HG02763 (cell line): ENCODE measurements around the gene RCOR1.
"Not testable (repeated sequence)": the region's sequence is repeated elsewhere in the genome, so short reads cannot be mapped to it uniquely, and the experiment has no call there.

ENCODE experiments used
- ATAC-seq: cut with Tn5 transposase; IDR thresholded peaks from one replicate; pipeline ENCODE4 v1.9.1; 2021; ENCODE audit warnings: mild to moderate bottlenecking, moderate library complexity; ENCODE audit not compliant: unreplicated experiment

Gene RCOR1

DNA sequence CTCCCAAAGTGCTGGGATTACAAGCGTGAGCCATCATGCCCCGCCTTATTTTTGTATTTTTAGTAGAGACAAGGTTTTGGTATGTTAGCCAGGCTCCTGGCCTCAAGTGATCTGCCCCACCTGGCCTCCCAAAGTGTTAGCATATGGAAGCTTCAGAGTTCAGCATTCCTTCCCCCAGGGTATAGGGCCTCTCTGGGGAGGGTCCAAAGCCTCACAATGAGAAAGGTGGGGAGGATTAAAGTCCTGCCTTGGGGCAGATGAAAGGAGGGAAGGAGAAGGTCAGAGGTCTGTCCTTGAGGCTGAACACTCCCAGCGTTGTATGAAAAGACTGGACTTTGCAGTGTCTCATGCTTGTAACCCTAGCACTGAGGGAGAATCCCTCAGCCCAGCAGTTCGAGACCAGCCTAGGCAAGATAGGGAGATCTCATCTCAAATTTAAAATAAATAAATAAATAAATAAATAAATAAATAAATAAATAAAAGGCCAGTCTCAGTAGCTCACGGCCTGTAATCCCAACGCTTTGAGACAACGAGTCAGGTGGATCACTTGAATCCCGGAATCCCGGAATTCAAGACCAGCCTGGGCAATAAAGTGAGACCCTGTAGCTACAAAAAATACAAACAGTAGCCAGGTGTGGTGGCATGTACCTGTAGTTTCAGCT, 22.0 kb upstream of the RCOR1 start:
- ATAC-seq, result no peak

DNA sequence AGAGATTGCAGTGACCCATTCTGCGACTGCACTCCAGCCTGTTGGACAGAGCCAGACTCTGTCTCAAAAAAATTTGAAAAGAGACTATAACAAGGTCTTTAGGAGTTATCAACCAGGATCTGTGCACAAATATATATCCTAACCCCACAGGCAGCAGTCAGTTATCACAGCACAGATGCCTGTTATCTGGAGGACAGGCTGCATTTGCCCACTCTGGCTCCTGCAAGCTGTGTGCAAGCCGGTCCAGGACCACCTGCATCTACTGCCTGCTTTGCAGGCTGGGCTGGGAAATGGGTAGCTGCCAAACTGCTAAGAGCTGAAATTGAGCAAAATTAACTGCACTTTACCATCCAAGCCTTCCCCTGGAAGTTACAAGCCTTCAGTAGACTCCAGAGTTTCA, 21.4 kb upstream of the RCOR1 start:
- no peak for ATAC-seq

DNA sequence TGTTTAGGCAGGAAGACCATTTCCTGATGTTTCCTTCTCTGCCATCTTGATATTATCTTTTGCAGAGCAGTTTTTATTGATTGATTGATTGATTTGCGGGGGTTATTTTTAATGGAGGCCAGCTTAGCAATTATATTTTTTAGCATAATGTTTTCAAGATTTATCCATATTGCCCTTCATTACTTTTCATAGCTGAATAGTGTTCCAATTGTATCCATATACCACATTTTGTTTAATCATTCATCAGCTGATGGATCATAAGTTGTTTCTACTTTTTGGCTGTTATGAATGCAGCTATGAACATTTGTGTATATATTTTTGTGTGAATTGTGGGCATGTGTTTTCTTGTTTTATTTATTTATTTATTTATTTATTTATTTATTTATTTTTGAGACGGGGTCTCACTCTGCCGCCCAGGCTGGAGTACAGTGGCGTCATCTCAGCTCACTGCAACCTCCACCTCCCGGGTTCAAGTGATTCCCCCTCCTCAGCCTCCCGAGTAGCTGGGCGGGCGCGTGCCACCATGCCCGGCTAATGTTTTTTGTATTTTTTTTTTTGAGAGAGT, 20.9 kb upstream of the RCOR1 start:
- ATAC-seq, result no peak

DNA sequence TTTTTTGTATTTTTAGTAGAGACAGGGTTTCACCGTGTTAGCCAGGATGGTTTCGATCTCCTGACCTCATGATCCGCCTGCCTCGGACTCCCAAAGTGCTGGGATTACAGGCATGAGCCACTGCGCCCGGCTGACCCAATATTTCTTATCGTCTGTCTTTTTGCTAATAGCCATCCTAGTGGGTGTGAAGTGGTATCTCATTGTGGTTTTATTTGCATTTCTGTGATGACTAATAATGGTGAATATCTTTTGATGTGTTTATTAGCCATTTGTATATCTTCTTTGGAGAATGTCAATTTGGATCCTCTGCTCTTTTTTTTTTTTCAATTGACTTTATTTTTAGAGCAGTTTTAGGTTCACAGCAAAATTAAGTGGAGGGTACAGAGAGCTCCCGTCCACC, 19.3 kb upstream of the RCOR1 start:
- not testable (repeated sequence) for ATAC-seq

DNA sequence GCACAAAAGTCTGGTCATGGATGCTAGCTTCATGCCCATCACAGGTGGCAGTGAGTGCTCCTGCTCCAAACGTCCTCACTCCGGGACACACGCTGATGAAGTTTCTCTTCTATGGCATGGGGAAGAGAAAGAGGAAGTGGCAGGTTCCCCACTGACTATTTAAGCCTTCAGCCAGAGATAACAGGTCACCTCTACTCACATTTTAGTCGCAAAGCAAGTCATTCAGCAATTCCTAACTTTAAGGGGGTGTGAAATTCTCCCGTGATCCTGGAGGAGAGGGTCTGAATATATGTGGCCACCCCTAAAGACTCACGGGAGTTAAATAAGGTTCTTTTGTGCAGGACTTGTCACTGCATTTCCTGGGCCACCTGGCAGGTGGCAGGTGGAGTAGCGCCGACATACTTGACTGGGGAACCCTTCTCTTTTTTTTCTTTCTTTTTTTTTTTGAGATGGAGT, 18.8 kb upstream of the RCOR1 start:
- ATAC-seq, result no peak

DNA sequence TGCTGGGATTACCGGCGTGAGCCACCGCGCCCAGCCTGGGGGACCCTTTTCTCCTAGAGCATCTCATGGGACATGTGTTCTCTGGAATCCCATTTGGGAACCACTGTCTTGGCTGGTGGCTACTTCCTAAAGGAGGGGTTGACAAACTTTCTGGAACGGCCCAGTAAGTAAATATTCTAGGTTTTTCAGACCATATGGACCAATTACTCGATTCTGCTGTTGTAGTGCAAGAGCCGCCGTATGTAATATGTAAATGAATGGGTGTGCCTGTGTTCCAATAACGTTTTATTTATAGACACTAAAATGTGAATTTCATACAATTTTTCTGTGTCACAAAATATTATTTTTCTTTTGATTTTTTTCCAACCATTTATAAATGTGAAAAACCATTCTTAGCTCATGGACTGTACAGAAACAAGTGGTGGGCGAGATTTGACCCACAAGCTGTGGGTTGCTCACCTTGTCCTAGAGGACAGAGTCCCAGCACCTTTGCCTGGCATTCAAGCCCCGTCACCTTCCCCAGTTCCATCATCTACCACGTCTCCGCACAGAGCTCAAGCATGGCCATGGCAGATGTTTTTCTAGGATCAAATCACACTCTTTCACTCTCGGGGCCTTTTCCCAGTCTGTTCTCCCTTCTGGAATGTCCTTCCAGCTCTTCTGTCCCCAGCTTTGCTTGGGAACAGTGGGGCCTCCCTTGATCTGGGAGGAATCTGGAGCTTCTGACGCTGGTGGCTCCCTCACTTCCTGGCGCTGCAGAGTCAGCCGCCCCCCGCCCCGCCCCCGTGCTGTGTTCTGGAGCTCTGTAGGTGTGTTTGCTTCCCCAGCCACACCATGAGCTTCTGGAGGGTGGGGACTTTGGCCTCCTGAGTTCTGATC, 17.9 kb upstream of the RCOR1 start:
- ATAC-seq, result no peak

DNA sequence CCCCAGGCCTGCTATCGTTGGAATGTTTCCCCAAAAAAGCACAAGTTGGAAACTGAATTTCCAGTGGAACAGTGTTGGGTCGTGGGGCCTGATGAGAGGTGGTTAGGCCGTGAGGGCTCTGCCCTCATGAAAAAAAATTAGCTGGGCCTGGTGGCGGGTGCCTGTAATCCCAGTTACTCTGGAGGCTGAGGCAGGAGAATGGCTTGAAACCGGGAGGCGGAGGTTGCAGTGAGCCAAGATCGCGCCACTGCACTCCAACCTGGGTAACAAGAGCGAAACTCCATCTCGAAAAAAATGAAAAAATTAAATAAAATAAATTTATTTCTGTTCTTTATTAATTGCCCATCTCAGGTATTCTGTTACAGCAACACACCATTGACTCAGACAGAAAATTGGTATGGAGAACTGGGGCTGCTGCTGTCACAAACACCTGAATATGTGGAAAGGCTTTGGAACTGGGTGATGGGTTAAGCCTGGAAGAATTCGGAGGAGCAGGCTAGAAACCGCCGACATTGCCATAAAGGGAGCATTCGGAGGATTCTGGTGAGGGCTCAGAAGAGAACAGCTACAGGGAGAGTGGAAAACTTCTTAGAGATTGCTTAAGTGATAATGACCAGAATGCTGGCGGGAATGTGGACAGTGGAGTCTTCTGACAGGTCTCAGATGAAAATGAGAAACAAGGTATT, 17.1 kb upstream of the RCOR1 start:
- ATAC-seq, result no peak

DNA sequence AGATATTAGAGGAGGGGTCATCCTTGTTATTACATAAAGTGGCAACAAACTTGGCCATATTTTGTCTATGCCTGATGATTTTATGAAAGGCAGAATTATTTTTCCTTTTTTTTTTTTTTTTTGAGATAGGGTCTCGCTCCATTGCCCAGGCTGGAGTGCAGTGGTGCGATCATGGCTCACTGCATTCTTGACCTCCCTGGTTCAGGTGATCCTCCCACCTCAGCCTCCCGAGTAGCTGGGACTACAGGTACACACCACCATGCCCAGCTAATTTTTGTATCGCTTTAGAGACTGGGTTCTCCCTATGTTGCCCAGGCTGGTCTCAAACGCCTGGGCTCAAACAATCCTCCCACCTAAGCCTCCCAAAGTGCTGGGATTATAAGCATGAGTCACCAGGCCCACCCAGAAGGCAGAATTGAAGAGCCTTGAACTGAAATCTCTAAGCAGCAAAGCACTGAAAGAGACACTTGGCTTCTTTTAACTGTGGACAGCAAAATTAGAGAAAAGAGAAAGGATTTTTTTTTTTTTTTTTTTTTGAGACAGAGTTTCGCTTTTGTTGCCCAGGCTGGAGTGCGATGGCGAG, 16.5 kb upstream of the RCOR1 start:
- ATAC-seq, result not testable (repeated sequence)

DNA sequence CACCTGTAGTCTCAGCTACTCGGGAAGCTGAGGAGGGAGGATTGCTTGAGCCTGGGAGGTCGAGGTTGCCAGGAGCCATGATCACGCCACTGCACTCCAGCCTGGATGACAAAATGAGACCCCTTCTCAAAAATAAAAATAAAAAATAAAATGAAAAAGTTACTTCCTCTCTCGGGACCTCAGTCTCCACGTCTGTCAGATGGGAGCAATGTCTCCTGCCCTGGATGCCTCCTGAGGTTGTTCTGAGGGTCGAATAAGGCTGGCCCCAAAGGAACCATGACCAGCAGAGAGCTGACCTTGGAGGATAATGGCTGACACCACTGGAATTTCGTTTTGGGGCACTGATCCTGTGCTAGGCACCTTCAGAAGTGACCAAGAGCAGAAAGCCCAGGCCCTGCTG, 13.6 kb upstream of the RCOR1 start:
- no peak for ATAC-seq

DNA sequence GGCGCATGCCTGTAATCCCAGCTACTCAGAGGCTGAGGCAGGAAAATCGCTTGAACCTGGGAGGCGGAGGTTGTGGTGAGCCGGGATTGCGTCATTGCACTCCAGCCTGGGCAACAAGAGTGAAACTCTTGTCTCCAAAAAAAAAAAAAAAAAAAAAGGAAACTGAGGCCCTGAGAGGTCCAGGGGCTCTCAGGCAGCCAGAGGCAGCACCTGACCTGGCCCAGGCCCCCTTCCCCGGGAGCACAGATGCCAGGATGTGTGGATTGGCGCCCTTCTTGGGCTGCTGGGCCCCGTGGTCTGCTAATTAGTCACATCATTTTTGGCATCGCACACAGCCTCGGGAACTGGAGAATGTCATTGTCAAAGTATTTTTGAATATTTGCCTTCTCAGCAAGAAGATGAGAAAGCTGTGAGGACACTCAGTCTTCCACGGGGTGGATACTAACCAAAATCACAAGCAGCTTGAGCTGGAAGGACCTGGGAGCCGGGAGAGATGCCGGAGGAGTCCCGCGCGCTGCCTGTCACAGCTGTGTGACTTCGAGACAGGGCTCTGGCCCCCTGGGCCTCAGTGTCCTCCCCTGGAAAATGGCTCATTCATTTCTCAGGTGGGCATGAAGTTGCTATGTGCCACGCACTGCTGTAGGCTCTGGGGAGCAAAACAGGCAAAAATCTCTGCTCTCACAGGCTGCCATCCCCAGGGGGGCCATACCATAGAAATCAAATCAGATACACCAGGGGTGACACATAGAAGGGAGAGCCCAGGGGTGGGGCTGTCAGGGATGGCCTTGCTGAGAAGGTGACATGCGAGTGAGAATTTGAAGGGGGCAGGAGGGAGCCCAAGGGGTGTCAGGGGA, 12.5 kb upstream of the RCOR1 start:
- no peak for ATAC-seq

DNA sequence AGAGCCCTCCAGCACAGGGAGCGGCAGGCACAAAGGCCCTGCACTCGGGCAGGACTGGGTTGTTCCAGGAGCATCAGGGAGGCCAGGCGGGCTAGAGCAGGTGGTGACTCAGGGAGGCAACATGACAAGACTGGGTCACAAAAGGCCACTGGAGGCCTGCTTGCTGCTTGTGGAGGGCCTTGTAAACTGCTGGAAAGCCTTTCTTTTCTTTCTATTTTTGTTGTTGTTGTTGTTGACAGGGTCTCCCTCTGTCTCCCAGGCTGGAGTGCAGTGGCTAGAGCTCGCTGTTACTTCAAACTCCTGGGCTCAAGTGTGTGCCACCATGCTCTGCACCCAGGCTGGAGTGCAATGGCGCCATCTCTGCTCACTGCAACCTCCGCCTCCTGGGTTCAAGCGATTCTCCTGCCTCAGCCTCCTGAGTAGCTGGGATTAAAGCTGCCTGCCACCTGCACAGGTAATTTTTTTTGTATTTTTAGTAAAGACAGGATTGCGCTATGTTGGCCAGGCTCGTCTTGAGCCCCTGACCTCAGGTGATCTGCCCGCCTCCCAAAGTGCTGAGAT, 11.8 kb upstream of the RCOR1 start:
- ATAC-seq, result no peak

DNA sequence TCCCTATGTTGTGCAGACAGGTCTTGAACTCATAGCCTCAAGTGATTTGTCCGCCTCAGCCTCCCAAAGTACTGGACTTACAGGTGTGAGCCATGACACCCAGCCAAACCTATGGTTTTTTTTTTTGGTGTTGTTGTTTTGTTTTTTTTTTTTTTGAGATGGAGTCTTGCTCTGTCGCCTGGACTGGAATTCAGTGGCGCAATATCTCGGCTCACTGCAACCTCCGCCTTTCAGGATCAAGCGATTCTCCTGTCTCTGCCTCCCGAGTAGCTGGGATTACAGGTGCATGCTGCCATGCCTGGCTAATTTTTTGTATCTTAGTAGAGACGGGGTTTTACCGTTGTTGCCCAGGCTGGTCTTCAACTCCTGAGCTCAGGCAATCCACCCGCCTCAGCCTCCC, 11.3 kb upstream of the RCOR1 start:
- no peak for ATAC-seq

DNA sequence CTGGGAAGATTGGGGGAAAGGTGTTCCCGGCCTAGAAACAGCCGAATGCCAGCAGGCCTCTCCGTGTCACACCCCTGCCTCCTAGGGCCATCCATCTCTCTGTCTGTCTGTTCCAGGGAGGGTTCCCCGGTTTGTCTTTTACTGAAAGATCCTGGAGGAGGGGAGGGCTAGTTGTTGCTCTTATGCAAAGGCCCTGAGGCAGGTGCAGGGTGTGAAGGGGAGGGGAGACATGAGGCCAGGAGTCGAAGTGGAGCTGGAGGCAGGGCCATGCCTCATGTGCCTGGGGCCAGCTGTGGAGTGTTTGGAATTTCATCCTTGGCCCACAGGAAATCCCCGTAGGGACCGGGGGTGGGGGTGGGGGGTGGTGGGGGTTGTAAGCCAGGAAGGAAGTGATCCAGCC, 8.7 kb upstream of the RCOR1 start:
- no peak for ATAC-seq

DNA sequence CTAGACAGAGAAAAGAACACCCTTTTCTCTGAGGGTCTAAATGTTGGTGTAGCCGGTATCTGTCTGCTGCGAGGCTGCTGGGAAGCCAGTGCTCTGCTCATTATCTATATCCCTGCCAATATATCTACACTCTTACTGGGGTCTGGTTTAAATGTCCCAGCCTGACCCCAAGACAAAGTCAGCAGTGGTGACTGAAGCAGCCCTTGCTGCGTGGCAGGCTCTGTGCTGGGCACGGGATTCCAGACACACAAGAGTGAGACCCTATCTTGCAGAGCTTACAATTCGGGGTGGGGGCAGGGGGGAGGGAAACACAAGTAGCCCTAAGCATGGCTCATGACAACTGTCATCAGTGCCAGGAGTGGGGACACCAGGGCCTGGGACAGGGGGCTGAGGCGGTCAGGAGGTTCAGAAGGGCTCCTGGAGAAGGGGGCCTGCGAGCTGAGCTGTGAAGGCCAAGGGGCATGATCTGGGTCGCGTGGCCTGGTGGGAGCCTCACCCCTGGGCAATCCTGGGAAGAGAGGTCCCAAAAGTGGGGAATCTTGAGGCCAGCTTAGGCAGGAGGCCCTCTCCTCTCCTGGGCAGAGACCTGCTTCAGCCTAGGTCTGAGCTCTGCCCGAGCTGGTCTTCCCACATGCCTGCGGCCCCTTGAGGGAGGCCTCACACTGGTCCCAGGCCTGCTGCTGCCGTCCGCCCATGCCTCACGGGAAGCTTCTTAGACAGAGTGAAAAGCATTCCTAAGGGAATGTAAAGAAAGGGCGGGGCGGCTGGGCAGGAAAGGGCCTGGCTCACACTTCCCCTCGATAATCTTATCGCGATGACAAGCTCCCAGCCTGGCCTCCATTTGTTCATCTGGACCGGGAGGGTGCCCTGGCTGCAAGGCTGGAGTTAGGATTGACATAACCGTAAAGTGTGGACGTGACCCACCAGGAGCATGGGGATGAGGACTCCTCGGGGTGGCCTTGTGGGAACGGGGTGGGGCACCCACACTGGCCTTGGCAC, 7.3 kb upstream of the RCOR1 start:
- no peak for ATAC-seq

DNA sequence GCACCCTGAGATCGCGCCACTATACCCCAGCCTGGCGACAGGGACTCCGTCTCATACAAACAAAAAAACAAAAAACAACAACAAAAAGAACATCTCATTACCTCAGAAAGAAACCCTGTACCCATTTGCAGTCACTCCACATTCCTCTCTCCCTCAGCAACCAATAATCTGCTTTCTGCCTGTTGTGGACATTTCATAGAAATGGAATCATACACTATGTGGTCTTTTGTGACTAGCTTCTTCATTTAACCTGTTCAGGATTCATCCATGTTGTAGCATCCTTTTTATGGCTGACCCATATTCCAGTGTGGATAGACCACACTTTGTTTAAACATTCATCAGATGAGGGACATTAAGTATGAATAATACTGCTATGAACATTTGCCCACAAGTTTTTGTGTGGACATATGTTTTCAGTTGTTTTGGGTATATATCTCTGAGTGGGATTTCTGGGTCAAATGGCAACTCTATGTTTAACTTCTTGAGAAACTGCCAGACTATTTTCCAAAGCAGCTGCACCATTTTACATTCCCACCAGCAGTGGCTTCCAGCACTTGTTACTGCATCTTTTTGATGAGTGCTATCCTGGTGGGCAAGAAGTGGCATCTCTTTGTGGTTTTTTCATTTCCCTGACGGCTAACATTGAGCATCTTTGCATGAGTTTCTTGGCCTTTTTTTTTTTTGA, 5.9 kb upstream of the RCOR1 start:
- no peak for ATAC-seq

DNA sequence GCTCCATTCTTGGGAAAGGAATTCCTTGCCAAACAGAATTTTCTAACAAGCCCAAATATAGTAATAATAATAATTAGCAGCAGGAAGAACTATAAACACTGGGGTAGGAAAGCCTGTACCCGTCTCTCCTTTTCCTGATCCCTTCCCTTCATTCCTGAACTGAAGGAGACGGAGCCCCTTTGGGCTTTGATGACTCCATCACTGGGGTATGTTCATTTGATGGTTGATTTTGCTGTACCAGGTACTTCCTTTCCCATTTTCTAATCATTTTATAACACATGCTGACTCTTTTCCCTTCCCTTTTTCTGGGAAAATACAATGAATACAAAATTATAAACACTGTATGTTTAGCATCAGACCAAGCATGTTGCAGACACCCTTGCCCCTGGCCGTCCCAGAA, 3.6 kb upstream of the RCOR1 start:
- ATAC-seq, result no peak

DNA sequence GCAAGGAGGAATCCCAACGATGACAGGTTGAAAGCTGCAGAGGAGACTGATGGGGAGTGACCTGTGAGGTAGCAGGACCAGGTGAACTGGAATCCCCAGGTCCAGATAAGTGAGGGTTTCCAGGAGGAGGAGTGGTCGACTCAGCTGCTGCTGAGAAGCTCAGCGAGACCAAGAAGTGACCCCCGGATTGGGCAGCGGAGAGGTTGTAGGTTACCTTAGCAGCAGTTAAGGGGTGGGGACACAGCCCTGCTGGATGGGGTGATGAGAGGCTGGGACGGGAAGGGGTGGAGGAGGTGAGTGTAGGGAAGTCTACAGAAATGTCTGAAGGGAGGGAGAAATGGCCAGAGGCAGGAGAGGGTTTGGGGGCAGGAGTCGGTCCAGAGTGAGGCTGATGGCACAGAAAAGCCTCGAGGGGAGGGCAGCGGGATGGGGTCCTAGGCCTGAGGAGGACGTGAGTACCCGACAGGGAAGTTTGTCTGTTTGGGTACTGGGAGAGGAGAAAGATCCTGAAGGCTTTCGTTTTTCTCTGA, 2.6 kb upstream of the RCOR1 start:
- no peak for ATAC-seq

DNA sequence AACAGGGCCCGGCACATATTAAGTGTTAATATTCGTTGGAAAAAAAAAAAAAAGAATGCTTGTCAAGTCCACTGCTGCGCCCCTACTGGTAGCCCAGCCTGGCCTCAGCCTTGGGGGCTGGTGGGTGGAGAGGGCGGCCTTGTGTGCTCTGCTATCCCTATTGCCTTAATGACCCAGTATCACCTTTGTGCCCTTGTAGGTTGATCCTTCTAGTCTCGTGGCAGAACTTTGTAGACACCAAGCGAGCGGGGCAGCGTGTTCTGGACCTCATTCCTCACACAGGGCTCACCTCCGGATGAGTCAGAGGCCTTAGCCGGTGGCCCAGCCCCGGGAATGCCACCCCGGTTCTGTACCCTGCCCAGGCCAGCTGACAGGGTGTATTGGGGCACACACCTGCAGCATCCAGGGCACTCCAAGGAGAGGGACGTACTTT, 1.8 kb upstream of the RCOR1 start:
- no peak for ATAC-seq
